Kidney (tissue), 14 donors: ENCODE data around the gene HAPLN3. TPM values are rescaled to one million over a fixed set of nuclear protein-coding genes. Genes with fewer than 3 reads are reported as not detected.
"Not testable (repeated sequence)": the region's sequence is repeated elsewhere in the genome, so short reads cannot be mapped to it uniquely, and the experiment has no call there.

Experiments
- DNase-seq, 5 donors: peaks; one replicate each; pipeline ENCODE4 v3.0.0-alpha.2; 2013 to 2020
- FAIRE-seq: peaks from 2 replicates; lab custom pipeline; 2012; peaks lifted over from hg19 to GRCh38; lab: Jason Lieb, UNC
- H3K27ac ChIP-seq, 2 donors: one replicate each; pipeline ENCODE4 v1.7.0; 2013; ENCODE audit warnings: low read depth in 2 of 2, low read length in 2 of 2, inconsistent platforms in 1 of 2
- H3K27me3 ChIP-seq: one replicate; pipeline ENCODE4 v1.7.1; 2013; ENCODE audit warnings: low read length, inconsistent platforms; ENCODE audit not compliant: control insufficient read depth, insufficient read depth
- H3K36me3 ChIP-seq, 3 donors: one replicate each; pipeline versions ENCODE4 v1.7.0 to v1.7.1; 2013; ENCODE audit warnings: low read length in 3 of 3, control low read depth in 1 of 3, inconsistent platforms in 1 of 3; ENCODE audit not compliant: insufficient read depth in 3 of 3, control insufficient read depth in 2 of 3
- H3K4me1 ChIP-seq, 3 donors: one replicate each; pipeline versions ENCODE4 v1.7.0 to v1.7.1; 2013; ENCODE audit warnings: low read length in 3 of 3, inconsistent platforms in 1 of 3, low read depth in 1 of 3; ENCODE audit not compliant: control insufficient read depth in 2 of 3, insufficient read depth in 2 of 3
- H3K4me3 ChIP-seq, 3 donors: one replicate each; pipeline versions ENCODE4 v1.7.0 to v1.8.1; 2013; ENCODE audit warnings: low read length in 3 of 3, control low read depth in 1 of 3, inconsistent platforms in 1 of 3
- H3K9ac ChIP-seq, 3 donors: one replicate each; pipeline versions ENCODE4 v1.7.0 to v1.7.1; 2013; ENCODE audit warnings: low read length in 3 of 3, control low read depth in 1 of 3, inconsistent platforms in 1 of 3
- H3K9me3 ChIP-seq, 3 donors: one replicate each; pipeline versions ENCODE4 v1.7.0 to v1.7.1; 2013; ENCODE audit warnings: low read length in 3 of 3, control low read depth in 1 of 3, inconsistent platforms in 1 of 3; ENCODE audit not compliant: control insufficient read depth in 2 of 3, insufficient read depth in 1 of 3
- CTCF ChIP-seq: IDR thresholded peaks from 3 replicates; pipeline ENCODE4 v1.5.1; 2012; ENCODE audit warnings: mild to moderate bottlenecking, moderate library complexity, borderline replicate concordance; ENCODE audit not compliant: insufficient read depth; ENCODE audit errors: extremely low read depth
- intact Hi-C: fragments of 100-400 bp; cut with DNase I; formaldehyde crosslinking; loops from one replicate; pipeline ENCODE4 v1.11.1; 2022
- polyA plus RNA-seq: library from polyadenylated mRNA; stranded (reverse); fragments of 350-450 nt; fragmentation: Illumina TruSeq; extraction: RNeasy Lipid Tissue Mini Kit (QIAGEN cat#74804); gene quantifications from one replicate; pipeline ENCODE4 v1.2.3, GENCODE V29; 2014; ENCODE audit warnings: low read depth, low replicate concordance; ENCODE audit not compliant: insufficient read depth
- total RNA-seq: library from RNA; stranded (reverse); fragmentation: NEBNext Ultra II Directional; extraction: Animal tissue kit (Norgen Biotek cat#: 25700); gene quantifications from one replicate; pipeline ENCODE4 v1.2.1, GENCODE V29; 2021
- donor health status: control.
- donor health status: control.
- donor health status: control.
- donor health status: control.
- donor health status: control.
- donor health status: DM: yes; HTN: yes; CAD: no.
- donor health status: Normal renal cell carcinoma (clear cell type).

Gene HAPLN3
- total and polyA plus RNA-seq, 2 donors from 2014 or later: 2.2 to 11.2 TPM

- FAIRE-seq (no peak), DNase-seq (no peak)
- no peak overlapping the region for H3K27ac ChIP-seq
- H3K27me3 ChIP-seq: no peaks in the 10 kb centered on the region
- intact Hi-C loops: no loop called here
- H3K36me3 ChIP-seq: no peaks in the 10 kb centered on the region
- no peak overlapping the region for H3K9ac ChIP-seq
- no peaks in the 10 kb centered on the region for H3K9me3 ChIP-seq
- TF ChIP-seq CTCF: no peak
- no peak overlapping the region for H3K4me3 ChIP-seq
- no peaks in the 10 kb centered on the region for H3K4me1 ChIP-seq
These were observed 35.2 kb upstream of the HAPLN3 start for GRCh38 chr15:88930579-88930978.

GRCh38 chr15:88929358-88930098 lies 34.2 kb upstream of the HAPLN3 start:
- H3K4me3 ChIP-seq, intact Hi-C loops, H3K36me3 ChIP-seq, H3K9ac ChIP-seq, DNase-seq, H3K9me3 ChIP-seq, H3K4me1 ChIP-seq, H3K27ac ChIP-seq, FAIRE-seq, H3K27me3 ChIP-seq: not testable (repeated sequence)

GRCh38 chr15:88928192-88928591 lies 32.8 kb upstream of the HAPLN3 start:
- H3K36me3 ChIP-seq, H3K27ac ChIP-seq, DNase-seq, H3K4me3 ChIP-seq, intact Hi-C loops, H3K9ac ChIP-seq, H3K4me1 ChIP-seq, H3K27me3 ChIP-seq, FAIRE-seq, H3K9me3 ChIP-seq: not testable (repeated sequence)

- H3K36me3 ChIP-seq, H3K4me3 ChIP-seq, H3K4me1 ChIP-seq, H3K27ac ChIP-seq, H3K9me3 ChIP-seq, DNase-seq, FAIRE-seq, intact Hi-C loops, H3K27me3 ChIP-seq, H3K9ac ChIP-seq: not testable (repeated sequence)
These were observed 30.3 kb upstream of the HAPLN3 start for GRCh38 chr15:88925648-88926047.

- intact Hi-C loops, H3K27ac ChIP-seq, FAIRE-seq: not testable (repeated sequence)
These were observed 25.6 kb upstream of the HAPLN3 start for GRCh38 chr15:88920892-88921435.

More at GRCh38 chr15:88920892-88921435, 25.6 kb upstream of the HAPLN3 start:
- not testable (repeated sequence) for H3K9me3 ChIP-seq, H3K4me3 ChIP-seq, H3K4me1 ChIP-seq, DNase-seq, H3K36me3 ChIP-seq, H3K27me3 ChIP-seq, H3K9ac ChIP-seq
